ENCODE data around the gene TOP2B. TPM values are rescaled to one million over a fixed set of nuclear protein-coding genes. Genes with fewer than 3 reads are reported as not detected.

The TOP2B gene
- total RNA-seq, 6 experiments from 2014 or later, result 26.3 to 42.3 (median 33.5) TPM

DNA sequence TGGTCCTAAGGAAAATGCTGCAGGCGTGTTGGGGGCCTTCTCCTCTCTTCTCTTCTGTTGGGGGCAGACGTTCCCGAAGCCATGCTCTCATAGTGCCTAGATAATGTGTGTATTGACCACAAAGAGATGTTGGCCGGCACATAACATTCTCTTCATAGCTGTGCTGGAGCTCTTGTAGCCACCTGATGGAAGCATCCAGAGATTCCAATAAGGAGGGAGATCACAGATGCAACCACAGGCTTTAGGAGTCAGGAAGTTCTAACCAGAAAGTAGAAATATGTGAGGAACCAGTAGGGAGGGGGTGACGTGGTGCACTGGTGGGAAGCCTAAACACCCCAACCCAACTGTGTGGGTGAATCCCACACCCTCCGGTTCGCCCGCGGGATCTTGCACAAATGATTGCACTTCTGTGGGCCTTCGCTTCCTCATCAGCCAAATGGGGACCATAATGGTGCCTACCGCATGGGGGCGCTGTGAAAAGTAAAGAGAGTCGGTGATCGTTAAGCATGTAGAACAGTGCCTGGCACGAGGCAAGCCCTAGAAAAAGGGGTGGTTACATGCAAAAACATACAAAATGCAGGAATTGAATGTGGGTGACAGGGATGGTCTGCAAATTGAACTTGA, 87.8 kb downstream of the TOP2B start:
- ATAC-seq, result no peak
- WGBS (ENCODE audit: insufficient coverage, low coverage, low lambda C conversion rate, missing lambda C conversion rate), result 74% methylated on average over 12 of the region's 15 CpGs
- Histone ChIP-seq H3K4me3 (no peak overlapping the region), H3K27me3 (no peaks in the 10 kb centered on the region), H3K36me3 (no peaks in the 10 kb centered on the region), H3K9me3 (no peaks in the 10 kb centered on the region), H3K4me1 (peaks cover 0 to 2% (median 0%) of the 10 kb centered on the region in 4 donors), H3K27ac (no peak overlapping the region)
- TF ChIP-seq POLR2A (IDR thresholded peaks at IDR 0.05), result no peak
- TF ChIP-seq, protein P1, sequence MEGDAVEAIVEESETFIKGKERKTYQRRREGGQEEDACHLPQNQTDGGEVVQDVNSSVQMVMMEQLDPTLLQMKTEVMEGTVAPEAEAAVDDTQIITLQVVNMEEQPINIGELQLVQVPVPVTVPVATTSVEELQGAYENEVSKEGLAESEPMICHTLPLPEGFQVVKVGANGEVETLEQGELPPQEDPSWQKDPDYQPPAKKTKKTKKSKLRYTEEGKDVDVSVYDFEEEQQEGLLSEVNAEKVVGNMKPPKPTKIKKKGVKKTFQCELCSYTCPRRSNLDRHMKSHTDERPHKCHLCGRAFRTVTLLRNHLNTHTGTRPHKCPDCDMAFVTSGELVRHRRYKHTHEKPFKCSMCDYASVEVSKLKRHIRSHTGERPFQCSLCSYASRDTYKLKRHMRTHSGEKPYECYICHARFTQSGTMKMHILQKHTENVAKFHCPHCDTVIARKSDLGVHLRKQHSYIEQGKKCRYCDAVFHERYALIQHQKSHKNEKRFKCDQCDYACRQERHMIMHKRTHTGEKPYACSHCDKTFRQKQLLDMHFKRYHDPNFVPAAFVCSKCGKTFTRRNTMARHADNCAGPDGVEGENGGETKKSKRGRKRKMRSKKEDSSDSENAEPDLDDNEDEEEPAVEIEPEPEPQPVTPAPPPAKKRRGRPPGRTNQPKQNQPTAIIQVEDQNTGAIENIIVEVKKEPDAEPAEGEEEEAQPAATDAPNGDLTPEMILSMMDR (IDR thresholded peaks at IDR 0.05), result no peak
- intact Hi-C loops (cut with DNase I), result no loop called here
- no peak for DNase-seq

DNA sequence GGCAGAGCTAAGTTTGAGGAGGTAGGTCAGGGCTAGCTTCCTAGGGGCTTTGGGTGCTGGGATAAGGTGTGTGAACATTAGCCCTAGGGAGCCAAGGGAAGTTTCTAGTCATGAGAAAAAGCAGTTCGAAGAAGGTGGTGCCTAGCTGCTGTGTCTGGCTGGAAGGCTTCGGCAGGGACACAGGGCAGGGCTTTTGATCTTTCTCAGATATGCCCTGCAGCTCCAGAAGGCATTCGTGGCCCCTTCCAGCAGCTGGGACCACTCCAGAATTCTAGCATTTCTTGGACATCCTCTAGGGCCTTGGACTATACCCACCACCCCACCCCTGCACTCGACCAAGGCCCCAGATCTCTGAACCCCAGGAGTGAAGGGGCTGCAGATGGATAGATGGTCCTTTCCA, 88.6 kb downstream of the TOP2B start:
- no peak overlapping the region for H3K4me3 ChIP-seq
- no peaks in the 10 kb centered on the region for H3K27me3 ChIP-seq
- no peaks in the 10 kb centered on the region for H3K36me3 ChIP-seq
- no peaks in the 10 kb centered on the region for H3K9me3 ChIP-seq
- no peak overlapping the region for H3K27ac ChIP-seq
- intact Hi-C loops (cut with DNase I), result no loop called here
- ATAC-seq (no peak), DNase-seq (no peak)
- no peak for TF ChIP-seq POLR2A (IDR thresholded peaks at IDR 0.05)
- TF ChIP-seq, protein P1 (IDR thresholded peaks at IDR 0.05), result no peak
- no CpG with 5 or more reads among the region's 4 CpGs for WGBS (ENCODE audit: insufficient coverage, low coverage, low lambda C conversion rate, missing lambda C conversion rate)
- no peaks in the 10 kb centered on the region for H3K4me1 ChIP-seq

DNA sequence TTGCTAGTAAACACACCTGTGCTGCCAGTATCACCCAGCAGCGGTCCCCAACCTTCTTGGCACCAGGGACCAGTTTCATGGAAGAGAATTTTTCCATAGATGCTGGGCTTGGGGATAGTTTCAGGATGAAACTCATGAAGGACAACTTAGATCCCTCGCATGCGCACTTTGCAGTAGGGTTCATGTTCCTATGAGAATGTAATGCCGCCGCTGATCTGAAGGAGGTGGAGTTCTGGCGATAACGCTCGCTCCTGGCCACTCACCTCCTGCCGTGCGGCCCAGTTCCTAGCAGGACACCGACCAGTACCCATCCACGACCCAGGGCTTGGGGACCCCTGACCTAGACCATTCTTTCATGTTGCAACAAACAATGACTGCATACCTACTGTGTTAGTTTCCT, 89.7 kb downstream of the TOP2B start:
- H3K4me3 ChIP-seq, result no peak overlapping the region
- no peaks in the 10 kb centered on the region for H3K4me1 ChIP-seq
- H3K27me3 ChIP-seq, result no peaks in the 10 kb centered on the region
- H3K27ac ChIP-seq, result no peak overlapping the region
- intact Hi-C loops (cut with DNase I), result no loop called here
- ATAC-seq (no peak), DNase-seq (no peak)
- no peaks in the 10 kb centered on the region for H3K9me3 ChIP-seq
- WGBS (ENCODE audit: insufficient coverage, low coverage, low lambda C conversion rate, missing lambda C conversion rate), result 80% methylated on average over 1 of the region's 12 CpGs
- no peak for TF ChIP-seq POLR2A (IDR thresholded peaks at IDR 0.05)
- TF ChIP-seq, protein P1 (IDR thresholded peaks at IDR 0.05), result no peak
- no peaks in the 10 kb centered on the region for H3K36me3 ChIP-seq

DNA sequence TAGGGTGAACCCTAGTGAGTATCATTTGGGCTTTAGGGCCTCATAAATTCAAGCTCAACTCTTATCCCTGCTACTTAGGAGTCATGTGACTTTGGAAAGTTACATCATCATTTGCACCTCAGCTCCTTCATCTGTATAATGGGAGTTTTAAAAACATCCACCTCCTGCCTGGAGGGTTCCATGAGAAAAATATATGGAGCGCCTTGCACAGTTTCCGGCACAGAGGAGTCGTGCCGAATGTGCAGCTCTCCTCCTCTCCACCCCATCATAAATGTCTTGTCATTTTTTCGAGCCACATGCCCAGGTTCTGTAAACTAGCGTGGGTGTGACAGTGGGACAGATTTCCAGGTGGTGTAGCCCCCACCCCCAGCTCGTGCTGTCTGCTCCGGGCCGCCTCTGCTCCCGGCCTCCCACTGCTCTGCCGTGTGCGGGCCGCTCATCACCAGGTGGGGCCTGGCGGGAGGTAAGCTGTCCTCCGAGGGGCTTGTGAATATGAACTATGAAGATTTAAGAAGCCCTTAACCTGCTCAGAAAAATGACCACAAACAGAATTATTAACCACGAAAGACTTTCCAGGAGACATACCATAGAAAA, 90.4 kb downstream of the TOP2B start:
- peak in 1 of 4 donors; percentile 15 for ATAC-seq
- Histone ChIP-seq H3K4me1 (no peaks in the 10 kb centered on the region), H3K27me3 (no peaks in the 10 kb centered on the region), H3K9me3 (no peaks in the 10 kb centered on the region), H3K27ac (no peak overlapping the region), H3K4me3 (no peak overlapping the region), H3K36me3 (no peaks in the 10 kb centered on the region)
- DNase-seq, result no peak
- WGBS (ENCODE audit: insufficient coverage, low coverage, low lambda C conversion rate, missing lambda C conversion rate), result 93% methylated on average over 7 of the region's 16 CpGs
- TF ChIP-seq POLR2A (IDR thresholded peaks at IDR 0.05), result no peak
- TF ChIP-seq, protein P1 (IDR thresholded peaks at IDR 0.05), result no peak
- intact Hi-C loops (cut with DNase I), result no loop called here
